GM18502 (cell line): ENCODE measurements around the gene NSG1.

Source experiments
- ATAC-seq: cut with Tn5 transposase; IDR thresholded peaks from one replicate; pipeline ENCODE4 v1.9.1; 2021; ENCODE audit warnings: mild to moderate bottlenecking; ENCODE audit not compliant: unreplicated experiment, poor library complexity

Gene NSG1

GRCh38 chr4:4395371-4395770, 8.5 kb downstream of the NSG1 start:
- no peak for ATAC-seq

GRCh38 chr4:4395849-4396627, 9.1 kb downstream of the NSG1 start:
- peak; percentile 58 for ATAC-seq

GRCh38 chr4:4396628-4397440, 9.9 kb downstream of the NSG1 start:
- no peak for ATAC-seq

GRCh38 chr4:4397441-4397819, 10.5 kb downstream of the NSG1 start:
- ATAC-seq: no peak

- ATAC-seq: no peak
Measured at GRCh38 chr4:4398430-4398829, 11.5 kb downstream of the NSG1 start.

- ATAC-seq: no peak
Measured at GRCh38 chr4:4401036-4401435, 14.1 kb downstream of the NSG1 start.

- ATAC-seq: no peak
Measured at GRCh38 chr4:4402966-4403365, 16.1 kb downstream of the NSG1 start.

GRCh38 chr4:4405358-4405962, 18.6 kb downstream of the NSG1 start:
- no peak for ATAC-seq

- ATAC-seq: no peak
Measured at GRCh38 chr4:4406455-4407298, 19.8 kb downstream of the NSG1 start.

- ATAC-seq: no peak
Measured at GRCh38 chr4:4407299-4408131, 20.6 kb downstream of the NSG1 start.

- no peak for ATAC-seq
Measured at GRCh38 chr4:4408132-4408523, 21.2 kb downstream of the NSG1 start.

- no peak for ATAC-seq
Measured at GRCh38 chr4:4408576-4409335, 21.9 kb downstream of the NSG1 start.

GRCh38 chr4:4409416-4410115, 22.7 kb downstream of the NSG1 start:
- ATAC-seq: no peak

- ATAC-seq: no peak
Measured at GRCh38 chr4:4410271-4410670, 23.4 kb downstream of the NSG1 start.

GRCh38 chr4:4411906-4412305, 25.0 kb downstream of the NSG1 start:
- no peak for ATAC-seq

GRCh38 chr4:4412641-4413372, 25.9 kb downstream of the NSG1 start:
- ATAC-seq: no peak

GRCh38 chr4:4413373-4413725, 26.4 kb downstream of the NSG1 start:
- ATAC-seq: no peak

GRCh38 chr4:4413806-4414205, 26.9 kb downstream of the NSG1 start:
- no peak for ATAC-seq
